AG10803 (cell line): ENCODE data around the gene HAPLN2.
A peak's percentile ranks its signal among the peaks of the same experiment; 100 is the strongest.

Experiments used
- DNase-seq: peaks from one replicate; pipeline ENCODE4 v3.0.0; 2010; ENCODE audit warnings: low read depth
- H3K4me3 ChIP-seq: 2 replicates; pipeline ENCODE4 v1.5.1; 2011; ENCODE audit warnings: mild to moderate bottlenecking, low read length, control low read depth
- CTCF ChIP-seq: conservative IDR thresholded peaks from 2 replicates; pipeline ENCODE4 v1.5.1; 2011; ENCODE audit warnings: mild to moderate bottlenecking, low read length, control low read depth, inconsistent platforms

HAPLN2 gene

GRCh38 chr1:156659661-156659987 lies 40.4 kb downstream of the HAPLN2 start:
- H3K4me3 ChIP-seq = no peak overlapping the region
- DNase-seq = no peak
- TF ChIP-seq CTCF = no peak

GRCh38 chr1:156659988-156660751 lies 41.0 kb downstream of the HAPLN2 start:
- DNase-seq = peak; percentile 98
- peak; percentile 76 for TF ChIP-seq CTCF
- no peak overlapping the region for H3K4me3 ChIP-seq

- no peak for DNase-seq
- no peak overlapping the region for H3K4me3 ChIP-seq
- no peak for TF ChIP-seq CTCF
These were observed 41.5 kb downstream of the HAPLN2 start for GRCh38 chr1:156660752-156661112.

GRCh38 chr1:156662005-156662799 lies 43.0 kb downstream of the HAPLN2 start:
- no peak overlapping the region for H3K4me3 ChIP-seq
- TF ChIP-seq CTCF = no peak
- DNase-seq = no peak

- H3K4me3 ChIP-seq = no peak overlapping the region
- DNase-seq = no peak
- no peak for TF ChIP-seq CTCF
These were observed 43.5 kb downstream of the HAPLN2 start for GRCh38 chr1:156662800-156663055.

GRCh38 chr1:156663178-156663577 lies 44.0 kb downstream of the HAPLN2 start:
- DNase-seq = no peak
- TF ChIP-seq CTCF = no peak
- no peak overlapping the region for H3K4me3 ChIP-seq
